Ramos (cell line): ENCODE data around the gene GAL3ST2.
"Not testable (repeated sequence)": the region's sequence is repeated elsewhere in the genome, so short reads cannot be mapped to it uniquely, and the experiment has no call there.

Source experiments
- in situ Hi-C: fragments of 300-500 bp; cut with MboI; formaldehyde crosslinking; loops from one replicate; pipeline ENCODE4 v1.14.3; 2022; ENCODE audit warnings: low sequenced_read_pairs; ENCODE audit not compliant: unreplicated experiment

The GAL3ST2 gene

GRCh38 chr2:241815477-241816430 lies 39.1 kb downstream of the GAL3ST2 start:
- in situ Hi-C loops: no loop called here

- in situ Hi-C loops: no loop called here
Observed at GRCh38 chr2:241816431-241817121, 40.0 kb downstream of the GAL3ST2 start.

GRCh38 chr2:241817126-241817820 lies 40.7 kb downstream of the GAL3ST2 start:
- in situ Hi-C loops: no loop called here

DNA sequence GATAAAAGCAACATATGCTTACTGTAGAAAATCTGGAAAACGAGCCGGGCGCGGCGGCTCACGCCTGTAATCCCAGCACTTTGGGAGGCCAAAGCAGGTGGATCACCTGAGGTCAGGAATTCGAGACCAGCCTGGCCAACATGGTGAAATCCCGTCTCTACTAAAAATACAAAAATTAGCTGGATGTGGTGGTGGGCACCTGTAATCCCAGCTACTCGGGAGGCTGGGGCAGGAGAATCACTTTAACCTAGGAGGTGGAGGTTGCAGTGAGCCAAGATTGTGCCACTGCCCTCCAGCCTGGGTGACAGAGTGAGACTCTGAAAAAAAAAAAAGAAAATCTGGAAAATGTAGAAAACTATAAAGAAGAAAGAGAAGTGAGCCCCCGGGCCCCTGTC lies 41.2 kb downstream of the GAL3ST2 start:
- in situ Hi-C loops: not testable (repeated sequence)

- in situ Hi-C loops: no loop called here
Observed at GRCh38 chr2:241818229-241818942, 41.8 kb downstream of the GAL3ST2 start.

- in situ Hi-C loops: no loop called here
Observed at GRCh38 chr2:241818943-241819270, 42.3 kb downstream of the GAL3ST2 start.

DNA sequence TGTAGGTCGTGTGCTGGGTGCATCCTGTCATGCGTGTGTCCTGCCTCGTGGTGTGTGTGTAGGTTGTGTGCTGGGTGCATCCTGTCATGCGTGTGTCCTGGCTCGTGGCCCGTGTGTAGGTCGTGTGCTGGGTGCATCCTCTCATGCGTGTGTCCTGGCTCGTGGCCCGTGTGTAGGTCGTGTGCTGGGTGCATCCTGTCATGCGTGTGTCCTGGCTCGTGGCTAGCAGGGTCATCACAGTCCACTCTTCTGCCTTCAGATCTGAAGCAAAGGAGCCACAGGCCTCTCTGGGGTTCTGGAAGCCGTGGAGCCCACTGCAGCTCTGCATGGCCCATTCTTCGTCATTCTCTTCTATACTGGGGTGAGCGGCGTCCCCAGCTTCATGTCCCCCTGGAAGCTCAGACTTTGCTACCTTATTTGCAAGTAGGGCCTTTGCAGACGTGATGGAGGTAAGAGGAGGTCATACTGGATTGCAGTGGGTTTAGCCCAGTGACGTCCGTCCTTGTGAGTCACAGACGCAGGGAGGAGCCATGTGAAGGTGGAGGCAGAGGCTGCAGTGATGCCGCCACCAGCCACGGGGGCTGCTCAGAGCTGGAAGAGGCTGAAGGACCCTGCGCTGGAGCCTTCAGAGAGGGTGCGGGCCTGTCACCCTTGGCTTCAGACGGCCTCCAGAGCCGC lies 43.5 kb downstream of the GAL3ST2 start:
- in situ Hi-C loops: not testable (repeated sequence)

- in situ Hi-C loops: no loop called here
Observed at GRCh38 chr2:241820625-241821384, 44.2 kb downstream of the GAL3ST2 start.

DNA sequence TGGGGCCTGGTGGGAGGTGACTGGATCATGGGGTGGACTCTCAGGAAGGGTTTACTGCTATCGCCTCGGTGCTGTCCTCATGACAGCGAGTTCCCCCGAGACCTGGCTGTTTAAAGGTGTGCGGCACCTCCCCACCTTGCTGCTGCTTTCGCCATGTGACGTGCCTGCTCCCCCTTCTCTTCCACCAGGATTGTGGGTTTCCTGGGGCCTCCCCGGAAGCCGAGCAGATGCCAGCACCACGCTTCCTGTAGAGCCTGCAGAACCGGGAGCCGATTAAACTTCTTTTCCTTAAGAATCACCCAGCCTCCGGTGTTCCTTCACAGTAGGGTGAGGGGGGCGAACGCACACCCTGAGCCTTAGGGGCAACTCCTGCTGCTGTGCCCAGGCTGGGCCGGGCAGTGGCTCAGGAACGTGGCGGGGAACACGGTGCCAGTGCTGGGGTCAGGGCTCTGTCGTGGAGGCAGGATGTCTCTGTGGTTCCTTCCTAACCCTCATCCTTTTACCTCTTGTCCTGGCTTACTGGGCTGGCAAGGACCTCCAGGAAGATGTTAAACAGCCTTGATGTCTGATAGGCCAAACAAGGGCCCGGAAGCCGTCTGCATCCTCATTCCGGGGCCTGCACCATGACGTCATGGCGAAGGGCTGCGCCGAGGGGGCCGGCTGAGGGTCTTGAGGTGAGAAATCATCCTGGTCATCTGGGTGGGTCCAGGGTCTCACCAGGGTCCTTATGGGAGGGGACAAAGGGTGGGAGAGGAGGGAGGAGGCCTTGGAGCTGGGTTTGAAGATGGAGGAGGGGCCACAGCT lies 45.0 kb downstream of the GAL3ST2 start:
- in situ Hi-C loops: no loop called here

- in situ Hi-C loops: no loop called here
Observed at GRCh38 chr2:241822264-241822623, 45.6 kb downstream of the GAL3ST2 start.

GRCh38 chr2:241823531-241824437 lies 47.2 kb downstream of the GAL3ST2 start:
- in situ Hi-C loops: not testable (repeated sequence)

DNA sequence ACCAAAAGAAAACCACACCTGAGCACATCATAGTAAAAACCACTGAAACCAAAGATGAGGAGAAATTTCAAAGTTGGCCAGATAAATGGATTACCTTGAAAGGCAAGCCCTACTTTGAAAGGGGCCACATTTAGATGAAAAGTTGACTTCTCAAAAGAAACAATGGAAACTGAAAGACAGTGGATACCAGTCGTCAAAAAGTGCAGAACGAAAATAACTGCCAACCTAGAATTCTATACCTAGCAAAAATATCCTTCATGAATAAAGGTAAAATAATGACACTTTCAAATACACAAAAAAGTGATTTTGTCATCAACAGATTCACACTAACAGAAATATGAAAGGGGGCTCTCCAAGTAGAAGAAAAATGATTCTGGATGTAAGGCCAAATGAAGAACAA lies 50.8 kb downstream of the GAL3ST2 start:
- in situ Hi-C loops: no loop called here

- in situ Hi-C loops: no loop called here
Observed at GRCh38 chr2:241833101-241833663, 56.6 kb downstream of the GAL3ST2 start.

GRCh38 chr2:241833756-241834526 lies 57.3 kb downstream of the GAL3ST2 start:
- in situ Hi-C loops: not testable (repeated sequence)

DNA sequence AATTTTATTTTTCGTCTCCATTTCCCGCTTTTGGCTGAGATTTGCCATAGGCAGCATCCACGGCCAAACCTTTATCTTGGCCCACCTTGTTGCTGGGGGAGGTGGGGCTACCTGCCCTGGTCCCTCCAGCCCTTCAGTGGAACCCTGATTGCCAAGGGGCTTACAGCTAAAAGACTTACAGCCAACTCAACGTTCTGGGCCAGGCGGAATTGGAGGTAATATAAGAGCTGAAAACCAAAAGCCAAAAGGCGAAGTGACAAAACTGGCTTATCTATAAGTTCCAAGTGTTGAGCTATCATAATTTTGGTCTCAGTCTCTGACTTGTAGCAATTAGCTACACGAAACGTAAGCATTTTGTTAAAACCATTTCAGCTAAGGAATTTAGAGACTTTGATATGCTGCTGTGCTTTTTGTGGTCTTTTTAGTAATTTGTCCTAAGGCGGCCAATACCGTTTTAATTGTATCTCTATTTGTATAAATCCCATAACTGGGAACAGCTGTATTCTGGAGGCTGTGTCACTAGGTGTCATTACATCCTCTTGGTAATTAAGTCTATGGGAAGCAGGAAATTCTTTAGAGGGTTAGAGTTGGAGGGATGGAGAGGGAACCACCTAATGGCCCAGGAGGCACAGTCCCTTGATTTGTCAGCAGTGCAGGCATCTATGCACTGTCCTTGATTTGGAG lies 58.0 kb downstream of the GAL3ST2 start:
- in situ Hi-C loops: no loop called here

GRCh38 chr2:241835611-241836010 lies 59.0 kb downstream of the GAL3ST2 start:
- in situ Hi-C loops: no loop called here
